ENCODE data around the gene PLK1.
A peak's percentile ranks its signal among the peaks of the same experiment; 100 is the strongest.

PLK1 gene

DNA sequence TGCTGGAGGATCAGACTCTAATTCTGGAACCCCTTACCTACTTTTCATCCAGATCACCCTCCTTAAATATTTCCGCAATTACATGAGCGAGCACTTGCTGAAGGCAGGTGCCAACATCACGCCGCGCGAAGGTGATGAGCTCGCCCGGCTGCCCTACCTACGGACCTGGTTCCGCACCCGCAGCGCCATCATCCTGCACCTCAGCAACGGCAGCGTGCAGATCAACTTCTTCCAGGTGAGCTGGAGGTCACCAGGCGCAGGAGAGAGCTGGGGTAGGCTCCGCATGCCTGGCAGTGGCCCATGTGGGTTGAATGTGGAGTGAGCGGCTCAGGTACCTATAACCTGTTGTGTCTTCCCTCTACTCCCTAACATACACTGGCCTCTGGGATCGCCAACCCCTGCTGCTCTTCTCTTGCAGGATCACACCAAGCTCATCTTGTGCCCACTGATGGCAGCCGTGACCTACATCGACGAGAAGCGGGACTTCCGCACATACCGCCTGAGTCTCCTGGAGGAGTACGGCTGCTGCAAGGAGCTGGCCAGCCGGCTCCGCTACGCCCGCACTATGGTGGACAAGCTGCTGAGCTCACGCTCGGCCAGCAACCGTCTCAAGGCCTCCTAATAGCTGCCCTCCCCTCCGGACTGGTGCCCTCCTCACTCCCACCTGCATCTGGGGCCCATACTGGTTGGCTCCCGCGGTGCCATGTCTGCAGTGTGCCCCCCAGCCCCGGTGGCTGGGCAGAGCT lies 10.9 kb downstream of the PLK1 start:
- in situ Hi-C loops (cut with HindIII; ENCODE audit: low pct_unique_long_range_greater_than_20kb, low sequenced_read_pairs): no loop called here
- no peak for TF ChIP-seq JUND (IDR thresholded peaks at IDR 0.05; ENCODE audit: low read depth)
- no peak for DNase-seq (ENCODE audit: low read depth in 1 of 2, low spot score in 1 of 2)

DNA sequence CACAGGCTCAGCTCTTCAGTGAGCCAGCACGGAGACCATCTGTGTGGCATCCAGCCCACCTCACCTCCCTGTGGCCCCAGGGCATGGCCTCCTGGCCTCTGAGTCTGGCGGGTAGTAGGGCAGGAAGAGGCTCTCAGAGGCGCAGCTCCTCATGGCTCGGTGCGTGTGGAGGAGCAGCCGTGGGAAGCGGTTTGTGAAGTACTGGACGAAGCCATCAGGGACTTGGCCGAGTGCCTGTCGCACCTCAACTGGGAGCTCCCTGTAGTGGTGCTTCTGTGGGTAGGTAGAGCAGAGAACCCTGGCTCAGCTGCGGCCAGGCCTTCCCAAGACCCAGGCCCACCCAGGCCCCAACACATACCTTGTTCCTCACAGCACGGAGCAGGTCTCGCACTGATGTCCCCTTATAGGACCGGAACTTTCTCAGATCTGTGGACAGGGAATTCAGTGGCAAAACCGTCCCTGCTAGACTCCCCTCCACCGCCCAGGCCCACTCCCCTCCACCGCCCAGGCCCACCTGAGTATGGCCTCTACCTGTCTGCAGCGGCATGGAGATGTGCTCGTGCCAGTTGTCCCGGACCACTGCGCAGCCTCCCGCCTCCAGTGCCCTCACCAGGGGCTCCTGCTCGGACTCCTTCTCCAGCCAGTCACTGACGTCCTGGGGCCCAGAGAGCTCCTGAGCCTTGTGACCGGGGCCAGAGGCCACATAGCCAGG lies 12.2 kb downstream of the PLK1 start:
- DNase-seq (ENCODE audit: low read depth in 1 of 2, low spot score in 1 of 2): no peak
- in situ Hi-C loops (cut with HindIII; ENCODE audit: low pct_unique_long_range_greater_than_20kb, low sequenced_read_pairs): no loop called here
- no peak for TF ChIP-seq JUND (IDR thresholded peaks at IDR 0.05; ENCODE audit: low read depth)

DNA sequence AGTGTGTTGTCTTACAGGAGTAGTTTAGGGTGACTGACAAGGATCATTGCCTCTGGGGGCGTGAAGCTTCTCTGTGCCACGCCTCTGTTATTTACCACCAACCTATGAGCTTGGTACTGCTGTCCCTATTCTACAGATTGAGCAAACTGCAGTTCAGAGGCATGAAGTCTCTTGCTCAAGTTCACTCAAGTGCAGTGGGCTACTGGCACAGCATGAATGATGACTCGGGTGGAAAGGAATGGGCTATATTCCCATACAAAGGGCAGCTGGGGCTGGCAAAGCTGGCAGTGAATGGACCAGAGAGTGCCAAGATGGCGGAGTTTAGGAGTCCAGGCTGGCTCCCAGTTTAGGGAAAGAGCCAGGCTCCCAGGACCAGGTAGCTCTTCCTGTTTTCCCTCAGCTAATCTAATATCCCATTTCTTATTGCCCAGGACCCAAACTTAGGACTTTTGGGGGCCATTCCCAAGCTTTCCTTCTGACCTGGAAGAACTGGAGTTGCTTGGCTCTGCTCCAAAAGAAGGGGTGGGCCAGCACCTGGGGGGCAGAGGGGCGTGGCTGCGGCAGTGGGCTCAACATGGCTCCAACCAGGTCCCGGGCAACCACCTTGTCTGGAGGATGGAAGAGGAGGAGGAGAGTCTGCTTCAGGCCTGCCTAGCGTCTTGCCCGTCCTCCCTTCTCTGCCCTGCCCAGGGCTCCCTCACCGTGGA lies 12.9 kb downstream of the PLK1 start:
- TF ChIP-seq JUND (IDR thresholded peaks at IDR 0.05; ENCODE audit: low read depth): no peak
- in situ Hi-C loops (cut with HindIII; ENCODE audit: low pct_unique_long_range_greater_than_20kb, low sequenced_read_pairs): no loop called here
- DNase-seq (ENCODE audit: low read depth in 1 of 2, low spot score in 1 of 2): peak in 1 of 2 experiments; percentile 52

DNA sequence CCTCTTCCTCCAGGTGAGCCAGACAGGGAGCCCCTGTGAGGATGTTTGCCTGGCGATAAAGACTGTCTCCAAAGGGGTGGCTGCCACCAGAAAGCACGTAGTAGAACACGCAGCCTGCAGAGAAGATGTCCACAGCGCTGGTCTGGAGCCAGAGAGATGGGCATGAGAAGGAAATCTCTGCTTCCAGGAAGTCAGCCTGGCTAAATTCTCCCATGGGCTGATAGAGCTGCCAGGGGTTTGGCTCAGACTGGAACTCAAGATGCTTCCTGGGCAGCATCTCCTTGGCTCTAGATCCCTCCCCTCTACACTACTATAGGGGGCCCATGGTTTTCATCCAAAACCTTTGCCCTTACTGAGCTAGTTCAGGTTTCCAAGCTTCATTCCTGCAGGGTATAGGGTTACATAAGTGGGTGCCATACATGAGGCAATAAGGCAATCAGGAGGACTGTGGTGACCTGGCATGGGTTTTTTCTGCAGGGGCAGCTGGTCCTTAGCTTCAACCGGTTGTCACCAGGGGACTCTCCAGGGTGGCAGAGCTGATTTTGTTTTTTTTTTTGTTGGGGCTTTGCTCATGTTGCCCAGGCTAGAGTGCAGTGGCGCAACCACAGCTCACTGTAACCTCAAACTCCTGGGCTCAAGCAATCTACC lies 13.6 kb downstream of the PLK1 start:
- no peak for DNase-seq (ENCODE audit: low read depth in 1 of 2, low spot score in 1 of 2)
- in situ Hi-C loops (cut with HindIII; ENCODE audit: low pct_unique_long_range_greater_than_20kb, low sequenced_read_pairs): no loop called here
- no peak for TF ChIP-seq JUND (IDR thresholded peaks at IDR 0.05; ENCODE audit: low read depth)

DNA sequence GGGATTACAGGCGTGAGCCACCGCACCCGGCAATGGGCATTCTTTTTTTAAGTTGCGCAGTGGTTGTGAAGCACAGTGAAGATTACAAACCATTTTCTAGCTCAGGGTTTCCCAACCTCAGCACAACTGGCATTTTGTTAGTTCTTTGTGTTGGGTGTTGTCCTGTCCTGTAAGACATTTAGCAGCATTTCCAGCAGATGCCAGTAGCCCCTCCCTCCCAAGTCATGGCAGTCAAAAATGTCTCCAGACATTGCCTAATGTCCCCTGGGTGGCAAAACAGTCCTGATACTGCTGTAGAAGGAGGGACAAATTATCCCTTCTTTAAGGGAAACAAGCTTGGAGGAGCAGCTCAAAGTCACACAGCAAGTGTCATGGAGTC lies 15.6 kb downstream of the PLK1 start:
- in situ Hi-C loops (cut with HindIII; ENCODE audit: low pct_unique_long_range_greater_than_20kb, low sequenced_read_pairs): no loop called here
- no peak for DNase-seq (ENCODE audit: low read depth in 1 of 2, low spot score in 1 of 2)
- TF ChIP-seq JUND (IDR thresholded peaks at IDR 0.05; ENCODE audit: low read depth): no peak

GRCh38 chr16:23694644-23695373 lies 16.1 kb downstream of the PLK1 start:
- in situ Hi-C loops (cut with HindIII; ENCODE audit: low pct_unique_long_range_greater_than_20kb, low sequenced_read_pairs): no loop called here
- DNase-seq (ENCODE audit: low read depth in 1 of 2, low spot score in 1 of 2): no peak
- no peak for TF ChIP-seq JUND (IDR thresholded peaks at IDR 0.05; ENCODE audit: low read depth)

GRCh38 chr16:23695756-23696155 lies 17.1 kb downstream of the PLK1 start:
- DNase-seq (ENCODE audit: low read depth in 1 of 2, low spot score in 1 of 2): no peak
- in situ Hi-C loops (cut with HindIII; ENCODE audit: low pct_unique_long_range_greater_than_20kb, low sequenced_read_pairs): no loop called here

GRCh38 chr16:23699100-23699499 lies 20.4 kb downstream of the PLK1 start:
- DNase-seq (ENCODE audit: low read depth in 1 of 2, low spot score in 1 of 2): peak in 1 of 2 experiments; percentile 48
- no peak for TF ChIP-seq JUND (IDR thresholded peaks at IDR 0.05; ENCODE audit: low read depth)
- in situ Hi-C loops (cut with HindIII; ENCODE audit: low pct_unique_long_range_greater_than_20kb, low sequenced_read_pairs): no loop called here

More at GRCh38 chr16:23695756-23696155, 17.1 kb downstream of the PLK1 start:
- no peak for TF ChIP-seq JUND (IDR thresholded peaks at IDR 0.05; ENCODE audit: low read depth)

- in situ Hi-C loops (cut with HindIII; ENCODE audit: low pct_unique_long_range_greater_than_20kb, low sequenced_read_pairs): no loop called here
- no peak for DNase-seq (ENCODE audit: low read depth in 1 of 2, low spot score in 1 of 2)
These were observed 21.4 kb downstream of the PLK1 start for GRCh38 chr16:23700093-23700492.

DNA sequence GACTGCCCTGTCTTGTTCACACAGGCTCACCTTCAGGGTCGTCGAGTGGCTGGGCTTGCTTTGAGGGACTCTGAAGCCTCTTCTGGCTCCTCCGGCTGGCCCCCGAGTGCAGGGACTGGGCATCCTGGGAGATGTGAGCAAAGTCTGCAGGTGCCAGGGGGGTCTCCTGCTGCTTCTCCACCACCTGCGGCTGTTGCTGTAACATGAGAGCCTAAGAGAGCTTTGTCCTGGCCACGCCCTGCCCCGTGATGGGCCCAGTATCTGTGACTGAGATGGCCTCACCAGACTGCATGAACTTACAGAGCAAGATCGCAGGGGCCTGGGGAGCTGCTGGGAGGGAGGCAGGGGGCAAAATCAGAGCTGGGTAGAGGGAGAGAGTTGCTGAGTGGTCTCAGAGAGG lies 21.8 kb downstream of the PLK1 start:
- in situ Hi-C loops (cut with HindIII; ENCODE audit: low pct_unique_long_range_greater_than_20kb, low sequenced_read_pairs): no loop called here
- DNase-seq (ENCODE audit: low read depth in 1 of 2, low spot score in 1 of 2): no peak
- no peak for TF ChIP-seq JUND (IDR thresholded peaks at IDR 0.05; ENCODE audit: low read depth)

More at GRCh38 chr16:23700093-23700492, 21.4 kb downstream of the PLK1 start:
- no peak for TF ChIP-seq JUND (IDR thresholded peaks at IDR 0.05; ENCODE audit: low read depth)

GRCh38 chr16:23701045-23701444 lies 22.4 kb downstream of the PLK1 start:
- DNase-seq (ENCODE audit: low read depth in 1 of 2, low spot score in 1 of 2): no peak
- in situ Hi-C loops (cut with HindIII; ENCODE audit: low pct_unique_long_range_greater_than_20kb, low sequenced_read_pairs): no loop called here
- no peak for TF ChIP-seq JUND (IDR thresholded peaks at IDR 0.05; ENCODE audit: low read depth)

DNA sequence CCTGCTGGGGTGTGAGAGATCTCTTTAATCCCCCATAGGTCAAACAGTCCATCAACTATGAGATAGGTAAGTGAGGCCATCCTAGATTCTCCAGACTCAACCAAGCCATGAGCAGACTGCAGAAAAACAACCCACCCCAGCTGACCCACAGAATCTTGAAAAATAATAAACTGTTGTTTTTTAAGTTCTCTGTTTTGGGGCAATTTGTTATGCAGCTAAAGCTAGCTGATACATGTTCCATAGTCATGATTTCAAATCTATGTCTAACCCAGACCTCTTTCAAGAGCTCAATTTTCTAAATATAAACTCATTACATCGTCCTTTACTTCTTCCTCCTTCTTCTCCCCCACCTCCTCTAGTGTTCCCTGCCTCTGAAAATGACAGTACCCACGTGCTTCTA lies 24.3 kb downstream of the PLK1 start:
- no peak for TF ChIP-seq JUND (IDR thresholded peaks at IDR 0.05; ENCODE audit: low read depth)
- no peak for DNase-seq (ENCODE audit: low read depth in 1 of 2, low spot score in 1 of 2)
- in situ Hi-C loops (cut with HindIII; ENCODE audit: low pct_unique_long_range_greater_than_20kb, low sequenced_read_pairs): no loop called here
